Liver (tissue), 3 donors: ENCODE results near the gene ZSWIM1.

Experiments used
- CTCF ChIP-seq: fragments of 150-350 bp; IDR thresholded peaks from 2 replicates; pipeline ENCODE4 v1.5.1; 2017; ENCODE audit warnings: improper control_type of control experiment, low read depth, low read length; ENCODE audit not compliant: missing input control
- REST ChIP-seq: IDR thresholded peaks from 2 replicates; pipeline ENCODE4 v1.6.1; 2016; ENCODE audit warnings: antibody characterized with exemption, mild to moderate bottlenecking
- TAF1 ChIP-seq: conservative IDR thresholded peaks from 2 replicates; pipeline ENCODE4 v1.6.1; 2016; ENCODE audit warnings: antibody characterized with exemption, mild to moderate bottlenecking
- donor health status: healthy.
- donor health status: healthy.

DNA sequence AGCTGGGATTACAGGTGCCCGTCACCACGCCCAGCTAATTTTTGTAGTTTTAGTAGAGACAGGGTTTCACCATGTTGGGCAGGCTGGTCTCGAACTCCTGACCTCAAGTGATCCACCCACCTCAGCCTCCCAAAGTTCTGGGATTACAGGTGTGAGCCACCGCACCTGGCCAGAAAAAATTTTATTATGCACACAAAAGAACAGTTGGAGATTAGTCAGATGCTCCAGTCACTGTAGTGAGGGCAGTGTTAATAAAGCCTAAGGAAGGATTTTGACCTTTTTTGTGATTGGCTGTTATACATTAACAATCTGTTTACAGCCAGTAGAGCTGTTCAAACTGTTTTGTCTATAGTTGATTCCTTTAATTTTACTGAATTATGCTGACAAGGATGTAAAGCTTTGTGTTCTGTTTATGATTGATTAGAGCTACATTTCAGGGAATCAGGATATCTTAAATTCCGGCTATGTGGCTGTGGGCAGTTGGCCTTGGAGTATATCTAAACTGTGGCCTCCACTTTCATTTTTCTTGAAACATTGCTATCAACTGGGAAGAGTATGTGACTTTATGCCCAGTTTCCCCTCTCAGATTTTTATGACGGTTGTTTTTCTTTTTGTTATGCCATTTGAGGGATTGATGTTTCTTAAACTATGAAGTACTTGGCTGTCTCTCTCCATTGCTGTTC is 13.8 kb upstream of the ZSWIM1 start:
- no peak for TF ChIP-seq TAF1
- TF ChIP-seq CTCF = no peak
- no peak for TF ChIP-seq REST
